A673 (cell line): ENCODE results near the gene SHISA9. TPM values are rescaled to one million over a fixed set of nuclear protein-coding genes. Genes with fewer than 3 reads are reported as not detected.

ENCODE experiments used
- BruUV-seq: library from RNA; stranded (reverse); fragments of 400-500 nt; replicated peaks from 2 replicates; lab custom pipeline; 2021; lab: Mats Ljungman, UMichigan
- CTCF ChIA-PET: fragments of 300-600 bp; sonication (Branson Sonifier 250); formaldehyde crosslinking; loops from one replicate; lab custom pipeline; 2022; ENCODE audit warnings: antibody characterized with exemption; lab: Charles Lee
- POLR2A ChIA-PET: fragments of 300-600 bp; sonication (Branson Sonifier 250); formaldehyde crosslinking; loops from one replicate; lab custom pipeline; 2022; ENCODE audit warnings: antibody characterized with exemption; ENCODE audit not compliant: low non-redundant PET; lab: Charles Lee
- DNase-seq: peaks from one replicate; pipeline ENCODE4 v3.0.0-alpha.2; 2015; ENCODE audit warnings: low spot score
- H3K27ac ChIP-seq: fragments of 200-600 bp; sonication (generic); 2 replicates; pipeline ENCODE4 v1.5.1; 2016; ENCODE audit warnings: mixed run types, low read depth, mild to moderate bottlenecking, mixed read lengths, antibody characterized with exemption, low read length; ENCODE audit not compliant: poor library complexity, severe bottlenecking
- H3K27me3 ChIP-seq: fragments of 200-600 bp; sonication (generic); replicated peaks from 2 replicates; pipeline ENCODE4 v1.6.1; 2017; ENCODE audit warnings: mixed run types, low read depth, mild to moderate bottlenecking, mixed read lengths, antibody characterized with exemption, low read length; ENCODE audit not compliant: insufficient read depth, poor library complexity
- H3K36me3 ChIP-seq: fragments of 200-600 bp; sonication (generic); 2 replicates; pipeline ENCODE4 v1.6.1; 2016; ENCODE audit warnings: mixed run types, mild to moderate bottlenecking, mixed read lengths, antibody characterized with exemption, low read length; ENCODE audit not compliant: insufficient read depth, poor library complexity, severe bottlenecking
- H3K4me1 ChIP-seq: fragments of 200-600 bp; sonication (generic); 2 replicates; pipeline ENCODE4 v1.6.1; 2017; ENCODE audit warnings: mixed run types, mild to moderate bottlenecking, mixed read lengths, antibody characterized with exemption, low read length; ENCODE audit not compliant: insufficient read depth, poor library complexity, severe bottlenecking
- H3K4me3 ChIP-seq: fragments of 200-600 bp; sonication (generic); 2 replicates; pipeline ENCODE4 v1.5.1; 2016; ENCODE audit warnings: low read depth, mixed run types, mild to moderate bottlenecking, mixed read lengths, low read length; ENCODE audit not compliant: poor library complexity, severe bottlenecking
- H3K9me3 ChIP-seq: fragments of 200-600 bp; sonication (generic); 2 replicates; pipeline ENCODE4 v1.6.1; 2016; ENCODE audit warnings: mixed run types, low read depth, mild to moderate bottlenecking, mixed read lengths, antibody characterized with exemption, low read length; ENCODE audit not compliant: poor library complexity, severe bottlenecking
- CTCF ChIP-seq: fragments of 300-800, 200-600 bp; sonication (generic); conservative IDR thresholded peaks from 2 replicates; pipeline ENCODE4 v1.5.1; 2017; ENCODE audit warnings: low read depth, mild to moderate bottlenecking, antibody characterized with exemption, low read length, moderate library complexity, mixed read lengths
- EZH2 ChIP-seq: fragments of 200-600 bp; sonication (generic); IDR thresholded peaks from 2 replicates; pipeline ENCODE4 v1.6.1; 2017; ENCODE audit warnings: borderline replicate concordance, low read depth, mild to moderate bottlenecking, mixed read lengths, antibody characterized with exemption, low read length; ENCODE audit not compliant: poor library complexity, severe bottlenecking
- intact Hi-C: fragments of 100-400 bp; cut with micrococcal nuclease; formaldehyde crosslinking; loops from one replicate; pipeline ENCODE4 v1.10.0; 2022; ENCODE audit not compliant: unreplicated experiment
- total RNA-seq: library from RNA; stranded (reverse); gene quantifications from 2 replicates; pipeline ENCODE4 v1.2.3, GENCODE V29; 2021

Gene SHISA9
- total RNA-seq, 1 experiment from 2014 or later, result not detected

- Histone ChIP-seq H3K4me3 (no peak overlapping the region), H3K27me3 (peaks cover 48% of the 10 kb centered on the region), H3K4me1 (no peaks in the 10 kb centered on the region), H3K9me3 (no peaks in the 10 kb centered on the region), H3K36me3 (no peaks in the 10 kb centered on the region), H3K27ac (no peak overlapping the region)
- ChIA-PET POLR2A (no interaction called here), CTCF (no interaction called here)
- BruUV-seq, result no TSS peak
- intact Hi-C loops, result no loop called here
- DNase-seq, result no peak
- TF ChIP-seq EZH2 (no peak), CTCF (no peak)
Measured at GRCh38 chr16:12904329-12904671, 2.9 kb downstream of the SHISA9 start.

GRCh38 chr16:12906271-12906670 lies 4.9 kb downstream of the SHISA9 start:
- Histone ChIP-seq H3K27me3 (peaks cover 28% of the 10 kb centered on the region), H3K4me1 (no peaks in the 10 kb centered on the region), H3K9me3 (no peaks in the 10 kb centered on the region), H3K36me3 (no peaks in the 10 kb centered on the region), H3K4me3 (no peak overlapping the region), H3K27ac (no peak overlapping the region)
- no TSS peak for BruUV-seq
- ChIA-PET POLR2A (no interaction called here), CTCF (no interaction called here)
- intact Hi-C loops, result no loop called here
- TF ChIP-seq EZH2, result no peak
- no peak for TF ChIP-seq CTCF
- no peak for DNase-seq

GRCh38 chr16:12906765-12907516 lies 5.5 kb downstream of the SHISA9 start:
- no peak for TF ChIP-seq EZH2
- TF ChIP-seq CTCF, result no peak
- Histone ChIP-seq H3K4me1 (no peaks in the 10 kb centered on the region), H3K4me3 (no peak overlapping the region), H3K27me3 (peaks cover 27% of the 10 kb centered on the region), H3K9me3 (no peaks in the 10 kb centered on the region), H3K27ac (no peak overlapping the region), H3K36me3 (no peaks in the 10 kb centered on the region)
- ChIA-PET POLR2A (no interaction called here), CTCF (interaction anchor here (0.6 kb wide), 1 partner anchor 636 kb away, joined by 3 read pairs; no protein-coding TSS in a partner anchor)
- DNase-seq, result no peak
- no TSS peak for BruUV-seq
- intact Hi-C loops, result no loop called here
